HG03039 (cell line): ENCODE results near the gene RITA1.
"Not testable (repeated sequence)": the region's sequence is repeated elsewhere in the genome, so short reads cannot be mapped to it uniquely, and the experiment has no call there.

Source experiments
- ATAC-seq: cut with Tn5 transposase; IDR thresholded peaks from one replicate; pipeline ENCODE4 v1.9.1; 2021; ENCODE audit warnings: mild to moderate bottlenecking, moderate library complexity; ENCODE audit not compliant: unreplicated experiment

RITA1 gene

GRCh38 chr12:113185180-113186032, at the start of gene RITA1, which contains the start of gene DDX54:
Gene RITA1, plus strand, starts transcription at chr12:113185721. Its CDS starts 1,026 bp downstream, at chr12:113186747.
Gene DDX54, minus strand, starts transcription at chr12:113185478. Its CDS starts 27 bp downstream, at chr12:113185451.
- peak; percentile 37 for ATAC-seq

- ATAC-seq, result no peak
Observed at GRCh38 chr12:113136128-113136989, 49.2 kb upstream of the RITA1 start.

- ATAC-seq, result no peak
Observed at GRCh38 chr12:113136990-113137511, 48.5 kb upstream of the RITA1 start.

- no peak for ATAC-seq
Observed at GRCh38 chr12:113137861-113138783, 47.4 kb upstream of the RITA1 start.

- no peak for ATAC-seq
Observed at GRCh38 chr12:113138826-113139225, 46.7 kb upstream of the RITA1 start.

GRCh38 chr12:113140706-113141105, 44.8 kb upstream of the RITA1 start:
- ATAC-seq, result no peak

- not testable (repeated sequence) for ATAC-seq
Observed at GRCh38 chr12:113141716-113142115, 43.8 kb upstream of the RITA1 start.

GRCh38 chr12:113142173-113142885, 43.2 kb upstream of the RITA1 start:
- ATAC-seq, result no peak

- ATAC-seq, result no peak
Observed at GRCh38 chr12:113142886-113143332, 42.6 kb upstream of the RITA1 start.

GRCh38 chr12:113143959-113144358, 41.6 kb upstream of the RITA1 start:
- ATAC-seq, result no peak

GRCh38 chr12:113144806-113145205, 40.7 kb upstream of the RITA1 start:
- no peak for ATAC-seq

- no peak for ATAC-seq
Observed at GRCh38 chr12:113145720-113146551, 39.6 kb upstream of the RITA1 start.

GRCh38 chr12:113146999-113147398, 38.5 kb upstream of the RITA1 start:
- ATAC-seq, result no peak

- no peak for ATAC-seq
Observed at GRCh38 chr12:113149361-113150150, 36.0 kb upstream of the RITA1 start, which contains the start of gene CFAP73. Gene CFAP73, plus strand, starts transcription at chr12:113149724. Its CDS starts 134 bp downstream, at chr12:113149858.

GRCh38 chr12:113151655-113152054, 33.9 kb upstream of the RITA1 start:
- no peak for ATAC-seq

- ATAC-seq, result no peak
Observed at GRCh38 chr12:113152196-113152834, 33.2 kb upstream of the RITA1 start.
